Measurements from ENCODE around the gene IMPDH1. TPM values are rescaled to one million over a fixed set of nuclear protein-coding genes. Genes with fewer than 3 reads are reported as not detected.

IMPDH1 gene
- total RNA-seq, 1 donor: 37.2 TPM

DNA sequence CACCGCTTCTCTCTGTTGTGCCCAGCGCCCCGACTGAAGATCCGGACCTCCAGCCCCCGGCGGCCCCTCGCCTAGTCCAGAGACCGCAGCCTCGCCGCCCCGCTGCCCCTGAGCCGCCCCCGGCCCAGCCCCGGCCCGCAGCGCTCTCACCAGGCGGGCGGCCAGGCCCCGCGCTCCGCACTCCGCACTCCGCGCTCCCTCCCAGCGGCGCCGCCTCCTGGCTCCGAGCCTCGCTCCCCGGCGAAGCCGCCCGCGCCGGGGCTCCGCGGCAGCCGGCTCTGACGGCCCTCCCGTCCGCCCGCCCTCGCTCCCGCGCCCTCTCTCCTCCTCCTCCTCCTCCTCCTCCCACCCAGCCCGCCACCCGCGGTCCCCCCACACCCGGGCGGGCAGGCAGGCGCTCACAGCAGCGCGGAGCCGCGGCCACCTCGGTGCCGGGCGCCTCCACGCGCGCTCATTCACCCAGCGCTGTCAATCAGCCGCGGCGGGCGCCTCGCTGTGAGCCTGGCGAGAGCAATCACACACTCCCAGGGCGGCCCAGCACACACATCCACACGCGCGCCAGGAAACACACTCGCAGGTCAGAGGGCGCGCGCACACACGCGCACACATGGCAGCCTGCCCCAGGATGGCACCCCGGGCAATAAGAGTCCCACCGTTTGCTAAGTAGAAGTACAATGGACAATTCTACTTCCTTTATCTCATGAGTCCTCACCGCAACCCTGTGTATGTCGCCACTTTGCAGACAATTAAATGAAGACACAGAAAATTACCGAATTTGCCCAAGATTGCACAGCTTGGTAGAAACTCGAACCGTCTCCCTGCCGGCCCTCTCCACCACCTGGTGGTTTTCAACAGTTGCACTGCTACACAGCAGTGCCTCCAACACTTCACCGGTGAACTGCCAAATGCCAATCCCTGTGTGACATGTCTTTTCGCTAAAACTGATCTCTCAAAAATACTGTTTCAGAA, 48.1 kb downstream of the IMPDH1 start, which contains the start of gene PRRT4:
Gene PRRT4 (minus strand): TSS at position 280 of the 969 bp plus-strand sequence.
- TF ChIP-seq, protein P1, sequence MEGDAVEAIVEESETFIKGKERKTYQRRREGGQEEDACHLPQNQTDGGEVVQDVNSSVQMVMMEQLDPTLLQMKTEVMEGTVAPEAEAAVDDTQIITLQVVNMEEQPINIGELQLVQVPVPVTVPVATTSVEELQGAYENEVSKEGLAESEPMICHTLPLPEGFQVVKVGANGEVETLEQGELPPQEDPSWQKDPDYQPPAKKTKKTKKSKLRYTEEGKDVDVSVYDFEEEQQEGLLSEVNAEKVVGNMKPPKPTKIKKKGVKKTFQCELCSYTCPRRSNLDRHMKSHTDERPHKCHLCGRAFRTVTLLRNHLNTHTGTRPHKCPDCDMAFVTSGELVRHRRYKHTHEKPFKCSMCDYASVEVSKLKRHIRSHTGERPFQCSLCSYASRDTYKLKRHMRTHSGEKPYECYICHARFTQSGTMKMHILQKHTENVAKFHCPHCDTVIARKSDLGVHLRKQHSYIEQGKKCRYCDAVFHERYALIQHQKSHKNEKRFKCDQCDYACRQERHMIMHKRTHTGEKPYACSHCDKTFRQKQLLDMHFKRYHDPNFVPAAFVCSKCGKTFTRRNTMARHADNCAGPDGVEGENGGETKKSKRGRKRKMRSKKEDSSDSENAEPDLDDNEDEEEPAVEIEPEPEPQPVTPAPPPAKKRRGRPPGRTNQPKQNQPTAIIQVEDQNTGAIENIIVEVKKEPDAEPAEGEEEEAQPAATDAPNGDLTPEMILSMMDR (IDR thresholded peaks at IDR 0.05; ENCODE audit: insufficient read depth, low read length): no peak
- no peak for DNase-seq (ENCODE audit: low read depth)
- peak within 1 kb of the TSS; percentile 58 for H3K4me3 ChIP-seq (ENCODE audit: low read depth, low read length)

DNA sequence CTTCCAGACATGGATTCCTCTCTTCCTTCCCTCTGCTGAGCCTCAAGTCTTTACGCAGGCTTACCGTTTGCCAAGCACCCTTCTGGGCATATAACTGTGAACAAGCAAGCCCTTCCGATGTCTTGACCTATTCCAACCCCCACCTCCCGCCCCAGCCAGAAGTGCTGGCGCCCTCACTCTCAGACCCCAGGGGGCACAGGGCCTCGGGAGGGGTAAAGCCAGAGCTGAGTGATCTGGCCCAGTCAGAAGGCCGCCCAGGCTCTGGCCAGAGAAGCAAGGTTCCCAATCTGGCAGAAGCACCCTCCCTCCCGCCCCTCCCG, 49.5 kb downstream of the IMPDH1 start:
- no peak for DNase-seq (ENCODE audit: low read depth)
- H3K4me3 ChIP-seq (ENCODE audit: low read depth, low read length): no peak overlapping the region
- TF ChIP-seq, protein P1 (IDR thresholded peaks at IDR 0.05; ENCODE audit: insufficient read depth, low read length): no peak

DNA sequence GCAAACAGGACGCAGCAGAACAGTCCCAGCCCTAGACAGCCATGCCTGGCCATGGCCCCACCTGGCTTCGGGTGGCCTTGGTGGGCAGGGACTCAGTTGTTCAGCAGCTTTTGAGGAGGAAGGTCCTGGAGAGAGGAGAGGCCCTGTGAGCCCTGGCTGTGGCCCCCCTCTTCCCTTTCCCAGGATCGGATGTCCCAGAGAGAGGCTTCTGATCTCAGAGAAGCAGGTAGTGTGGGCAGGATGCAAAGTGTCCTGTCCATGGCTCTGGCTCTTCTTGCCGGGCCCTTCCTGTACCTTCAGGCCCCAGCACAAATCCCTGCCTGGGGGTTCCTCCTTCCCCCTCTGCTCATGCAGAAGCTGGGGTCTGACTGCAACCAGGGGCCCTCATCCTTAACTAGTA, 49.8 kb downstream of the IMPDH1 start:
- no peak overlapping the region for H3K4me3 ChIP-seq (ENCODE audit: low read depth, low read length)
- TF ChIP-seq, protein P1 (IDR thresholded peaks at IDR 0.05; ENCODE audit: insufficient read depth, low read length): no peak
- no peak for DNase-seq (ENCODE audit: low read depth)

DNA sequence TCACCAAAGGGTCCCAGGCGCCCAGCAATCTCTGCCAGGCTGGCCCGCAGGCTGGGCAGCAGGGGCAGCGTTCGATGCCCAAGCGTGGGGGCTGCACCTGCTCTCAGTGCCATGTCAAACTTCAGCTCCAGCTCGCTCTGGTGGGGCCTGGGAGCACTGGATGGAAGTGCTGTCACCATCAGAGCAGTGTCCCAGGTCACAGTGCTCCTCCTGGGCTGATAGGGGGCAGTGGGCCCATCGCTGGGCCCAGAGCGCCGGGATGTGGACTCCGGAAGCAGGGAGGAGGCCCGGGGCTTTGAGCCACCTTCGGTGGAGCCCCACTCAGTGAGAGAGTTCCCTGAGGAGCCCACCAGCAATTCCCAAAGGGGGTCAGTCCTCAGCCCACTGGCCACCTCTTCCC, 50.4 kb downstream of the IMPDH1 start:
- TF ChIP-seq, protein P1 (IDR thresholded peaks at IDR 0.05; ENCODE audit: insufficient read depth, low read length): no peak
- no peak overlapping the region for H3K4me3 ChIP-seq (ENCODE audit: low read depth, low read length)

DNA sequence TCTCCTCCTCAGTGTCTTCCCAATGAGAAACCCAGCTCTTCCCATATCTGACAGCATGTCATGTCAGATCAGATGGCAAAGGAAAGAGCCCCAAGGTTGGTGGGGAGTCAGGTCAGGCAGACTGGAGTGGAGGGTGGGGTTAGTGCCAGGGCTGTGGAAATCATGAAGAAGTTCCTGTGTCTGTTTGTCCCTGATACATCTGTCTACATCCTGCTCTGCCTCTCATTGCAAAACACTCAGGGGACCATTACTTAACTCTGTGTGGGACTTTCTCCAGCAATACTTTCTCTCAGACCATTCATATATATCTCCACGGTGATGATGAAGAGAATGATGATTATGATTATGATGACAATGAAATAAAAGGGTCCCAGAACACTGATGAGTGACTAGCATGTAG, 51.5 kb downstream of the IMPDH1 start:
- no peak overlapping the region for H3K4me3 ChIP-seq (ENCODE audit: low read depth, low read length)
- no peak for DNase-seq (ENCODE audit: low read depth)
- TF ChIP-seq, protein P1 (IDR thresholded peaks at IDR 0.05; ENCODE audit: insufficient read depth, low read length): no peak

More for the DNA sequence above, 50.4 kb downstream of the IMPDH1 start:
- DNase-seq (ENCODE audit: low read depth): no peak

DNA sequence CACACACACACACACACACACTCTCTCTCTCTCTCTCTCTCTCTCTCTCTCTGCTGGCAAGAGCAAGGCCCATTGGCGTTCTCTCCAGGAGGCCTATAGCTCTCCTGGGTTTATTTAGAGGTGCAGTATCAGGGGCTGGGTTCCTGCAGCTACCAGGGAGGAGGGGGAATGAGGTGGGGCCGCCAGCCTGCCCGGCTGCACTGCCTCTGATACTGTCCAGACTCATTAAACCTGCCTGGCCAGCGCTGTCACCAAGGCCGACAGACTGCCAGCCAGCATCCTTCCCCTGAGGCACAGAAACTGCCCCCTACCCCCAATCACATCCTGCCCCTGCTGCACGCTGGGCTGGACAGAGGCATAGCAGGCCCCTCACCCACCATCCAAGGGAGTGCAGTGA, 52.6 kb downstream of the IMPDH1 start:
- no peak overlapping the region for H3K4me3 ChIP-seq (ENCODE audit: low read depth, low read length)
- DNase-seq (ENCODE audit: low read depth): no peak
- TF ChIP-seq, protein P1 (IDR thresholded peaks at IDR 0.05; ENCODE audit: insufficient read depth, low read length): no peak

Measured in fibroblast of the aortic adventitia (primary cell).